Measurements from ENCODE around the gene GSG1. TPM values are rescaled to one million over a fixed set of nuclear protein-coding genes. Genes with fewer than 3 reads are reported as not detected.

Gene GSG1
- total and polyA plus RNA-seq, 2 donors (not counting 3 experiments of a cell fraction or from before 2014, with no cell fraction given), result not detected

DNA sequence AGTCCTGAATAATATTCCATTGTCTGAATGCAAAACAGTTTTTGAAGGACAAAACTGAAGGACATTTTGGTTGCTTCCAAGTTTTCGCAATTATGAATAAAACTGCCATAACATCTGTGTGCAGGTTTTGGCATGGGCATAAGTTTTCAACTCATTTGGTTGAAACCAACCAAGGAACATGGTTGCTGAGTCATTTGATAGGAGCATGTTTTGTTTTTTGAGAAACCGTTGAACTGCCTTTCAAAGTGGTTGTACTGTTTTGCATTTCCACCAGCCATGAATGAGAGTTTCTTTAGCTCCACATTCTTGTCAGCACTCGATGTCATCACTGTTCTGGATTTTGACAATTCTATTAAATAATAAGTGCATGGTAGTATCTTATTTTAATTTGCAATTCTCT lies 23.0 kb upstream of the GSG1 start:
- intact Hi-C loops (cut with micrococcal nuclease) (no loop called here), dilution Hi-C loops (cut with MboI; ENCODE audit: extremely low pct_ligation_motif_present, low sequenced_read_pairs) (no loop called here)
- no peaks in the 10 kb centered on the region for H3K79me2 ChIP-seq (ENCODE audit: control insufficient read depth, insufficient read depth, low read length)
- FAIRE-seq (no peak), DNase-seq (ENCODE audit: low read depth, low spot score) (no peak)
- BruUV-seq (replicated peaks), result no TSS peak
- no peak for TF ChIP-seq EZH2 (IDR thresholded peaks at IDR 0.05; ENCODE audit: borderline replicate concordance, low read depth, low read length, severe bottlenecking)
- TF ChIP-seq POLR2AphosphoS5 (IDR thresholded peaks at IDR 0.05; ENCODE audit: insufficient read depth, low read depth, low read length), result no peak
- no peak overlapping the region for H3K9ac ChIP-seq (replicated peaks; ENCODE audit: extremely low read depth, insufficient read depth, low read length)
- POLR2A ChIA-PET, result no interaction called here
- no peaks in the 10 kb centered on the region for H3K9me1 ChIP-seq (replicated peaks; ENCODE audit: control insufficient read depth, extremely low read depth, insufficient read depth, low read length)
- no peaks in the 10 kb centered on the region for H3K27me3 ChIP-seq (ENCODE audit: control insufficient read depth in 2 of 2, insufficient read depth in 2 of 2, low read length in 2 of 2)
- H4K20me1 ChIP-seq (replicated peaks; ENCODE audit: control insufficient read depth, extremely low read depth, insufficient read depth, low read length), result no peaks in the 10 kb centered on the region
- no peak overlapping the region for H2AFZ ChIP-seq (ENCODE audit: low read depth, low read length)
- H3K4me2 ChIP-seq (ENCODE audit: insufficient read depth, low read length), result no peak overlapping the region
- CTCF ChIA-PET, result interaction anchor here (1.2 to 2.2 kb wide), 3 partner anchors 10 to 47 kb away, joined by 3 to 7 read pairs (median 4); no protein-coding TSS in a partner anchor
- H3K4me1 ChIP-seq (ENCODE audit: control insufficient read depth, extremely low read depth, insufficient read depth, low read length), result peaks cover 20% of the 10 kb centered on the region
- H3K9me3 ChIP-seq (replicated peaks; ENCODE audit: control insufficient read depth, insufficient read depth, low read length), result no peaks in the 10 kb centered on the region
- H3K27ac ChIP-seq (ENCODE audit: insufficient read depth, low read depth, low read length), result no peak overlapping the region
- H3K36me3 ChIP-seq (ENCODE audit: control insufficient read depth in 2 of 2, extremely low read depth in 1 of 2, insufficient read depth in 2 of 2, low read length in 2 of 2), result no peaks in the 10 kb centered on the region
- no peak overlapping the region for H3K4me3 ChIP-seq (replicated peaks in 1 of 3; ENCODE audit: insufficient read depth in 1 of 3, low read depth in 1 of 3, low read length in 3 of 3)

DNA sequence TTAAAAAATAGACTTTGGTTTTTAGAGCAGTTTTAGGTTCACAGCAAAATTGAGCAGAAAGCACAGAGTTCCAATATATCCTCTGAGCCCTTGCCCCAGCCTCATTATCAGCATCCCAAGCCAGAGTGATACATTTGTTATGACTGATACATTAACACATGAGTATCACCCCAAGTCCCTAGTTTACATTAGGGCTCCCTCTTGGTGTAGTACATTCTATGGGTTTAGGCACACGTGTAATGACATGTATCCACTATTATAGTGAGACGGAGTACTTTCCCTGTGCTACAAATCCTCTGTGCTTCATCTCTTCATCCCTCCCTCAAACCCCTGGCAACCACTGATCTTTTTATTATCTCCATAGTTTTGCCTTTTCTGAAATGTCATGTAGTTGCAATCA lies 22.5 kb upstream of the GSG1 start:
- Histone ChIP-seq H3K4me2 (ENCODE audit: insufficient read depth, low read length) (no peak overlapping the region), H3K9me3 (replicated peaks; ENCODE audit: control insufficient read depth, insufficient read depth, low read length) (no peaks in the 10 kb centered on the region), H3K4me1 (ENCODE audit: control insufficient read depth, extremely low read depth, insufficient read depth, low read length) (peaks cover 20% of the 10 kb centered on the region), H3K27ac (ENCODE audit: insufficient read depth, low read depth, low read length) (peak overlapping the region; percentile 43), H3K27me3 (ENCODE audit: control insufficient read depth in 2 of 2, insufficient read depth in 2 of 2, low read length in 2 of 2) (no peaks in the 10 kb centered on the region), H3K79me2 (ENCODE audit: control insufficient read depth, insufficient read depth, low read length) (no peaks in the 10 kb centered on the region), H4K20me1 (replicated peaks; ENCODE audit: control insufficient read depth, extremely low read depth, insufficient read depth, low read length) (no peaks in the 10 kb centered on the region), H3K36me3 (ENCODE audit: control insufficient read depth in 2 of 2, extremely low read depth in 1 of 2, insufficient read depth in 2 of 2, low read length in 2 of 2) (no peaks in the 10 kb centered on the region), H3K9me1 (replicated peaks; ENCODE audit: control insufficient read depth, extremely low read depth, insufficient read depth, low read length) (no peaks in the 10 kb centered on the region), H2AFZ (ENCODE audit: low read depth, low read length) (no peak overlapping the region), H3K9ac (replicated peaks; ENCODE audit: extremely low read depth, insufficient read depth, low read length) (no peak overlapping the region), H3K4me3 (replicated peaks in 1 of 3; ENCODE audit: insufficient read depth in 1 of 3, low read depth in 1 of 3, low read length in 3 of 3) (no peak overlapping the region)
- FAIRE-seq (no peak), DNase-seq (ENCODE audit: low read depth, low spot score) (no peak)
- no TSS peak for BruUV-seq (replicated peaks)
- ChIA-PET CTCF (interaction anchor here (1.2 to 2.2 kb wide), 3 partner anchors 10 to 46 kb away, joined by 3 to 7 read pairs (median 4); no protein-coding TSS in a partner anchor), POLR2A (no interaction called here)
- TF ChIP-seq POLR2A (IDR thresholded peaks at IDR 0.05; ENCODE audit: low read depth, low read length) (no peak), FOS (IDR thresholded peaks at IDR 0.05; ENCODE audit: borderline replicate concordance, insufficient read depth, low read length) (no peak)
- TF ChIP-seq, protein P1, sequence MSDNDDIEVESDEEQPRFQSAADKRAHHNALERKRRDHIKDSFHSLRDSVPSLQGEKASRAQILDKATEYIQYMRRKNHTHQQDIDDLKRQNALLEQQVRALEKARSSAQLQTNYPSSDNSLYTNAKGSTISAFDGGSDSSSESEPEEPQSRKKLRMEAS (IDR thresholded peaks at IDR 0.05; ENCODE audit: insufficient read depth, insufficient read length), result no peak
- TF ChIP-seq, protein P2, sequence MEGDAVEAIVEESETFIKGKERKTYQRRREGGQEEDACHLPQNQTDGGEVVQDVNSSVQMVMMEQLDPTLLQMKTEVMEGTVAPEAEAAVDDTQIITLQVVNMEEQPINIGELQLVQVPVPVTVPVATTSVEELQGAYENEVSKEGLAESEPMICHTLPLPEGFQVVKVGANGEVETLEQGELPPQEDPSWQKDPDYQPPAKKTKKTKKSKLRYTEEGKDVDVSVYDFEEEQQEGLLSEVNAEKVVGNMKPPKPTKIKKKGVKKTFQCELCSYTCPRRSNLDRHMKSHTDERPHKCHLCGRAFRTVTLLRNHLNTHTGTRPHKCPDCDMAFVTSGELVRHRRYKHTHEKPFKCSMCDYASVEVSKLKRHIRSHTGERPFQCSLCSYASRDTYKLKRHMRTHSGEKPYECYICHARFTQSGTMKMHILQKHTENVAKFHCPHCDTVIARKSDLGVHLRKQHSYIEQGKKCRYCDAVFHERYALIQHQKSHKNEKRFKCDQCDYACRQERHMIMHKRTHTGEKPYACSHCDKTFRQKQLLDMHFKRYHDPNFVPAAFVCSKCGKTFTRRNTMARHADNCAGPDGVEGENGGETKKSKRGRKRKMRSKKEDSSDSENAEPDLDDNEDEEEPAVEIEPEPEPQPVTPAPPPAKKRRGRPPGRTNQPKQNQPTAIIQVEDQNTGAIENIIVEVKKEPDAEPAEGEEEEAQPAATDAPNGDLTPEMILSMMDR (IDR thresholded peaks at IDR 0.05; ENCODE audit: extremely low read depth in 1 of 2, insufficient read depth in 1 of 2, low read depth in 1 of 2, low read length in 2 of 2), result no peak
- intact Hi-C loops (cut with micrococcal nuclease), result loop anchor here (1.0 to 2.0 kb wide), 7 partner anchors 10 to 210 kb away; partner anchors contain the start of gene EMP1
- dilution Hi-C loops (cut with MboI; ENCODE audit: extremely low pct_ligation_motif_present, low sequenced_read_pairs), result no loop called here

All from endothelial cell of umbilical vein (primary cell).